ENCODE results near the gene GPR15. TPM values are rescaled to one million over a fixed set of nuclear protein-coding genes. Genes with fewer than 3 reads are reported as not detected.

Gene GPR15
- total and polyA plus RNA-seq, 7 experiments from 2014 or later: 0.52 to 24.2 (median 3.5) TPM

GRCh38 chr3:98563661-98564281, 32.0 kb downstream of the GPR15 start:
- H3K27ac Mint-ChIP-seq: peak overlapping the region; percentile 69 to 95 (median 86)
- peaks cover 0 to 4% (median 0%) of the 10 kb centered on the region in 11 donors for H3K9me3 Mint-ChIP-seq
- intact Hi-C loops (cut with micrococcal nuclease): loop anchor here in 1 of 2 donors (1.0 kb wide), 3 partner anchors 7 to 41 kb away; partner anchors contain the start of gene CLDND1
- ChIA-PET CTCF (interaction anchor here (1.1 kb wide), 1 partner anchor 10 kb away, joined by 3 read pairs; no protein-coding TSS in a partner anchor), POLR2A (interaction anchor here (0.7 to 2.7 kb wide), 5 partner anchors 11 to 41 kb away, joined by 3 to 10 read pairs (median 5); partner anchors contain the start of genes CLDND1 and CPOX)
- no peaks in the 10 kb centered on the region for H3K27me3 Mint-ChIP-seq
- peaks cover 32 to 66% of the 10 kb centered on the region in 2 donors for H3K4me1 ChIP-seq (ENCODE audit: control insufficient read depth in 2 of 2, insufficient read depth in 2 of 2, low read length in 2 of 2)
- DNase-seq (peak in 7 of 9 donors; percentile 20 to 60 (median 42)), ATAC-seq (peak; percentile 79)
- no peaks in the 10 kb centered on the region for H3K27me3 ChIP-seq (ENCODE audit: control insufficient read depth in 2 of 2, insufficient read depth in 2 of 2, low read length in 2 of 2)
- peak overlapping the region in 9 of 10 donors; percentile 13 to 84 (median 53) for H3K4me3 Mint-ChIP-seq
- H3K9me3 ChIP-seq (ENCODE audit: control insufficient read depth in 2 of 3, low read length in 3 of 3): no peaks in the 10 kb centered on the region
- H3K36me3 Mint-ChIP-seq: peaks cover 0 to 29% (median 0%) of the 10 kb centered on the region in 5 donors
- peaks cover 18 to 79% (median 51%) of the 10 kb centered on the region in 7 donors for H3K4me1 Mint-ChIP-seq
- H3K4me3 ChIP-seq (ENCODE audit: low read length): no peak overlapping the region
- peak overlapping the region; percentile 42 for H3K27ac ChIP-seq (ENCODE audit: low read depth, low read length)
- H3K36me3 ChIP-seq (ENCODE audit: control insufficient read depth in 2 of 3, insufficient read depth in 3 of 3, low read length in 3 of 3): no peaks in the 10 kb centered on the region

GRCh38 chr3:98564282-98565005, 32.7 kb downstream of the GPR15 start:
- Mint-ChIP-seq H3K27me3 (no peaks in the 10 kb centered on the region), H3K36me3 (peaks cover 0 to 29% (median 0%) of the 10 kb centered on the region in 5 donors), H3K4me1 (peaks cover 18 to 79% (median 53%) of the 10 kb centered on the region in 7 donors), H3K9me3 (peaks cover 0 to 8% (median 0%) of the 10 kb centered on the region in 11 donors), H3K27ac (peak overlapping the region; percentile 69 to 95 (median 86)), H3K4me3 (peak overlapping the region; percentile 35 to 84 (median 58))
- Histone ChIP-seq H3K9me3 (ENCODE audit: control insufficient read depth in 2 of 3, low read length in 3 of 3) (no peaks in the 10 kb centered on the region), H3K4me3 (ENCODE audit: low read length) (no peak overlapping the region), H3K36me3 (ENCODE audit: control insufficient read depth in 2 of 3, insufficient read depth in 3 of 3, low read length in 3 of 3) (no peaks in the 10 kb centered on the region), H3K27me3 (ENCODE audit: control insufficient read depth in 2 of 2, insufficient read depth in 2 of 2, low read length in 2 of 2) (no peaks in the 10 kb centered on the region), H3K4me1 (ENCODE audit: control insufficient read depth in 2 of 2, insufficient read depth in 2 of 2, low read length in 2 of 2) (peaks cover 32 to 69% of the 10 kb centered on the region in 2 donors), H3K27ac (ENCODE audit: low read depth, low read length) (peak overlapping the region; percentile 42)
- ChIA-PET POLR2A (interaction anchor here (0.8 to 2.7 kb wide), 5 partner anchors 12 to 42 kb away, joined by 4 to 10 read pairs (median 5); partner anchors contain the start of genes CLDND1 and CPOX), CTCF (interaction anchor here (0.9 to 1.1 kb wide), 2 partner anchors 9 to 42 kb away, joined by 3 to 4 read pairs; partner anchors contain the start of gene CLDND1)
- peak; percentile 69 for ATAC-seq
- peak in 5 of 9 donors; percentile 5 to 34 (median 12) for DNase-seq
- intact Hi-C loops (cut with micrococcal nuclease): loop anchor here in 1 of 2 donors (1.0 kb wide), 2 partner anchors 8 to 42 kb away; partner anchors contain the start of gene CLDND1

GRCh38 chr3:98565237-98565643, 33.5 kb downstream of the GPR15 start:
- Mint-ChIP-seq H3K4me1 (peaks cover 18 to 77% (median 53%) of the 10 kb centered on the region in 7 donors), H3K27ac (peak overlapping the region; percentile 43 to 95 (median 81)), H3K27me3 (no peaks in the 10 kb centered on the region), H3K9me3 (peaks cover 0 to 6% (median 0%) of the 10 kb centered on the region in 11 donors), H3K4me3 (peak overlapping the region in 8 of 10 donors; percentile 10 to 73 (median 42)), H3K36me3 (peaks cover 0 to 27% (median 0%) of the 10 kb centered on the region in 5 donors)
- CTCF ChIA-PET: interaction anchor here (0.9 kb wide), 1 partner anchor 43 kb away, joined by 4 read pairs; the partner anchor contains the start of gene CLDND1
- H3K4me1 ChIP-seq (ENCODE audit: control insufficient read depth in 2 of 2, insufficient read depth in 2 of 2, low read length in 2 of 2): peaks cover 32 to 69% of the 10 kb centered on the region in 2 donors
- H3K36me3 ChIP-seq (ENCODE audit: control insufficient read depth in 2 of 3, insufficient read depth in 3 of 3, low read length in 3 of 3): no peaks in the 10 kb centered on the region
- peak overlapping the region; percentile 10 for H3K27ac ChIP-seq (ENCODE audit: low read depth, low read length)
- no peak overlapping the region for H3K4me3 ChIP-seq (ENCODE audit: low read length)
- POLR2A ChIA-PET: interaction anchor here (0.8 to 2.7 kb wide), 3 partner anchors 14 to 42 kb away, joined by 4 to 7 read pairs (median 4); partner anchors contain the start of genes CLDND1 and CPOX
- ATAC-seq (no peak), DNase-seq (no peak)
- H3K27me3 ChIP-seq (ENCODE audit: control insufficient read depth in 2 of 2, insufficient read depth in 2 of 2, low read length in 2 of 2): no peaks in the 10 kb centered on the region
- intact Hi-C loops (cut with micrococcal nuclease): no loop called here
- no peaks in the 10 kb centered on the region for H3K9me3 ChIP-seq (ENCODE audit: control insufficient read depth in 2 of 3, low read length in 3 of 3)

GRCh38 chr3:98565843-98566242, 34.1 kb downstream of the GPR15 start:
- peak overlapping the region in 8 of 9 donors; percentile 12 to 95 (median 80) for H3K27ac Mint-ChIP-seq
- H3K4me3 ChIP-seq (ENCODE audit: low read length): no peak overlapping the region
- no peaks in the 10 kb centered on the region for H3K27me3 Mint-ChIP-seq
- POLR2A ChIA-PET: interaction anchor here (0.7 to 2.7 kb wide), 3 partner anchors 28 to 164 kb away, joined by 3 to 7 read pairs (median 4); partner anchors contain the start of genes CLDND1 and CPOX
- no peak for ATAC-seq
- no peak for DNase-seq
- H3K27me3 ChIP-seq (ENCODE audit: control insufficient read depth in 2 of 2, insufficient read depth in 2 of 2, low read length in 2 of 2): no peaks in the 10 kb centered on the region
- no peak overlapping the region for H3K27ac ChIP-seq (ENCODE audit: low read depth, low read length)
- peak overlapping the region in 5 of 10 donors; percentile 3 to 73 (median 44) for H3K4me3 Mint-ChIP-seq
- peaks cover 32 to 69% of the 10 kb centered on the region in 2 donors for H3K4me1 ChIP-seq (ENCODE audit: control insufficient read depth in 2 of 2, insufficient read depth in 2 of 2, low read length in 2 of 2)
- peaks cover 0 to 27% (median 0%) of the 10 kb centered on the region in 5 donors for H3K36me3 Mint-ChIP-seq
- H3K9me3 Mint-ChIP-seq: peaks cover 0 to 6% (median 0%) of the 10 kb centered on the region in 11 donors
- no peaks in the 10 kb centered on the region for H3K36me3 ChIP-seq (ENCODE audit: control insufficient read depth in 2 of 3, insufficient read depth in 3 of 3, low read length in 3 of 3)
- no peaks in the 10 kb centered on the region for H3K9me3 ChIP-seq (ENCODE audit: control insufficient read depth in 2 of 3, low read length in 3 of 3)
- peaks cover 18 to 74% (median 53%) of the 10 kb centered on the region in 7 donors for H3K4me1 Mint-ChIP-seq
- CTCF ChIA-PET: interaction anchor here (0.6 kb wide), 1 partner anchor 11 kb away, joined by 3 read pairs; no protein-coding TSS in a partner anchor
- intact Hi-C loops (cut with micrococcal nuclease): no loop called here

- H3K36me3 ChIP-seq (ENCODE audit: control insufficient read depth in 2 of 3, insufficient read depth in 3 of 3, low read length in 3 of 3): no peaks in the 10 kb centered on the region
- H3K27ac ChIP-seq (ENCODE audit: low read depth, low read length): no peak overlapping the region
- Mint-ChIP-seq H3K4me3 (peak overlapping the region in 1 of 10 donors; percentile 68), H3K27me3 (no peaks in the 10 kb centered on the region), H3K36me3 (peaks cover 0 to 29% (median 0%) of the 10 kb centered on the region in 5 donors), H3K9me3 (peaks cover 0 to 6% (median 0%) of the 10 kb centered on the region in 11 donors), H3K27ac (peak overlapping the region in 3 of 9 donors; percentile 51 to 85 (median 69)), H3K4me1 (peaks cover 18 to 77% (median 48%) of the 10 kb centered on the region in 7 donors)
- no peak overlapping the region for H3K4me3 ChIP-seq (ENCODE audit: low read length)
- ATAC-seq (no peak), DNase-seq (no peak)
- intact Hi-C loops (cut with micrococcal nuclease): loop anchor here in 1 of 2 donors (1.0 kb wide), 2 partner anchors 11 to 45 kb away; partner anchors contain the start of gene CLDND1
- H3K27me3 ChIP-seq (ENCODE audit: control insufficient read depth in 2 of 2, insufficient read depth in 2 of 2, low read length in 2 of 2): no peaks in the 10 kb centered on the region
- POLR2A ChIA-PET: no interaction called here
- H3K9me3 ChIP-seq (ENCODE audit: control insufficient read depth in 2 of 3, low read length in 3 of 3): no peaks in the 10 kb centered on the region
- CTCF ChIA-PET: no interaction called here
- H3K4me1 ChIP-seq (ENCODE audit: control insufficient read depth in 2 of 2, insufficient read depth in 2 of 2, low read length in 2 of 2): peaks cover 26 to 58% of the 10 kb centered on the region in 2 donors
Observed at GRCh38 chr3:98567666-98568270, 36.0 kb downstream of the GPR15 start.
